HL-60/S4 (cell line): ENCODE results near the gene FAM83F.

Source experiments
- in situ Hi-C: fragments of 300-500 bp; cut with MboI; formaldehyde crosslinking; loops from 2 replicates; pipeline ENCODE4 v1.14.3; 2022; ENCODE audit warnings: low sequenced_read_pairs

The FAM83F gene

GRCh38 chr22:40033586-40034380 lies 39.0 kb downstream of the FAM83F start:
- in situ Hi-C loops = no loop called here

DNA sequence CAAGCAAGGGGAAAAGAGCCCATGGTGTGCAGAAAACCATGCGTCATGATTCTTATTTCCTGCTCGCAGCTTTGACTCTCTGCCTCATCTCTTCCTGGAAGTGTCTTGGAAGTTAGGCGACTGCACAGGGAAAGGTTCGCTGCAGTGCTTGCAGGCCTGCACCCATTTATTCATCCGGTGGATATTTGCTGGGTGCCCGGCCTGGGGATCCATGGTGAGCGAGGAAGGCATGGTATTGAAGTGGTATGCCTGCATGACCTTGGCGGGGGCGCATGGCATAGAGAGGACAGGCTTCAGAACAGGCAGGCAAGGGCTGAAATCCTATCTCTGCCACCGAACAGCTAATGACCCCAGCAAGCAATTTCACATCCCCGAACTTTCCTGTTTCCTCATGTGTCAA lies 40.6 kb downstream of the FAM83F start:
- in situ Hi-C loops = loop anchor here (5.0 kb wide), 1 partner anchor 493 kb away; no protein-coding TSS in a partner anchor

DNA sequence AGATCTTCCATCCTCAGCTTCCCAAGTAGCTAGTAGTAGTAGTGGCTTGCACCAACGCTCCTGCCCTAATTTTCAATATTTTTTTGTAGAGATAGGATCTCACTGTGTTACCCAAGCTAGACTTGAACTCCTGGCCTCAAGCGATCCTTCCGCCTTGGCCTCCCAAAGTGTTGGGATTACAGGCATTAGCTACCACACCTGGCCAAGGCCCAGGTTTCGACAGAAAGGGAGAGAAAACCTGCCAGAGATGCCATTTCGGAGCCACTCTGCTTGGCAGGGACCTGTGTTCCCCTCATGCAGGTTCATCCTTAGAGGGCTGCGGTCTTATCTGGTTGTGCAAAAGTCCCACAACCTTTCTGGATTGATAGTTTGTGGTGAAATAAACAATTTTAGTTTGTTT lies 41.4 kb downstream of the FAM83F start:
- in situ Hi-C loops = loop anchor here (5.0 kb wide), 1 partner anchor 494 kb away; no protein-coding TSS in a partner anchor

- in situ Hi-C loops = loop anchor here (5.0 kb wide), 1 partner anchor 494 kb away; no protein-coding TSS in a partner anchor
Measured at GRCh38 chr22:40036591-40037225, 42.0 kb downstream of the FAM83F start.

DNA sequence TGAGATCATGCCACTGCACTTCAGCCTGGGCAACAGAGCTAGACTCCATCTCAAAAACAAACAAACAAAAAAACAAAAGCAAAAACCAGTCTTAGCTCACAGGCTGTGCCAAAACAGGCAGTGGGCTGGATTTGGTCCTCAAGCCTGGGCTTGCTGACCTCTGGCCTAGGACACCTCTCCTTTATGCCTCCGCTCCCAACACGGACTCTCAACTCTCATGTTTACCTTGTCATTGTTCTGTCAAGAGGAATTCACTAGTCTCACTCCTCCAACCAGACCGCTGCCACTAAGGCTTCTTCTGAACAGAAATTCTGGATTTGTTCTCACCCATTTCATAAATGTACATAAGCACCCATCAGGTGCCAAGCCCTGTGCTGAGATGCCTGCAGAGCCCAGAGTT lies 42.6 kb downstream of the FAM83F start:
- in situ Hi-C loops = loop anchor here (5.0 kb wide), 1 partner anchor 495 kb away; no protein-coding TSS in a partner anchor

DNA sequence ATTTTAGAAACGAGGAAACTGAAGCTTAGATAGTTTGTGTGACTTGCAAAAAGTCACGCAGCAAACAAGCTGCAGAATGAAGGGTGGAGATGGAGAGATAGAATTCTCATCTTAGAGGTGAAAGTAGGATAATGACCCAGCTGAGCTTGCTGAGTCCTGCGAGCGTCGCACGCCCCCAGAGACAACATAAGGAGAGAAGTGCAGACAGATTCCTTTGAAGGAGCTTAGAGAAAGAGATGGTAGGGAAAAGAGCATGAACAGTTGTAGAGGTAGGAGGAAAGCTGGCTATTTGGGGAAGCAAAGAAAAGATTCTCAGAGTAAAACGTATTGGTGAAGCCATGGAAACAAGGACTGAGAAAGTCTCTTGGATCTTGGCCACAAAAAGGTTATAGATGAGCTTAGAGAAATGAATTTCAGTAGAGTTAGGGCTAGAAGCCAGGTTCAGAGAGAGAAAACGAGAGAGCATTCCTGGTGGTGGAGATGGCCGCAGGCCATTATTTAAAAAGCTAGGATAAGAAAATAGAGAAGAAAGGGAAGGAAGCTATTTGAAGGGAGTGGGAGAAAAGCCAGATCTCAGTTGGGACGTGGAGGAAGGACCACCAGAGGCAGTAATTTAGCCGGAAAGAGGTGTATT lies 44.8 kb downstream of the FAM83F start:
- in situ Hi-C loops = loop anchor here (5.0 to 10.0 kb wide), 2 partner anchors 305 to 497 kb away; partner anchors contain the start of gene ADSL

GRCh38 chr22:40040927-40041326 lies 46.2 kb downstream of the FAM83F start:
- in situ Hi-C loops = loop anchor here (10.0 kb wide), 1 partner anchor 304 kb away; the partner anchor contains the start of gene ADSL

DNA sequence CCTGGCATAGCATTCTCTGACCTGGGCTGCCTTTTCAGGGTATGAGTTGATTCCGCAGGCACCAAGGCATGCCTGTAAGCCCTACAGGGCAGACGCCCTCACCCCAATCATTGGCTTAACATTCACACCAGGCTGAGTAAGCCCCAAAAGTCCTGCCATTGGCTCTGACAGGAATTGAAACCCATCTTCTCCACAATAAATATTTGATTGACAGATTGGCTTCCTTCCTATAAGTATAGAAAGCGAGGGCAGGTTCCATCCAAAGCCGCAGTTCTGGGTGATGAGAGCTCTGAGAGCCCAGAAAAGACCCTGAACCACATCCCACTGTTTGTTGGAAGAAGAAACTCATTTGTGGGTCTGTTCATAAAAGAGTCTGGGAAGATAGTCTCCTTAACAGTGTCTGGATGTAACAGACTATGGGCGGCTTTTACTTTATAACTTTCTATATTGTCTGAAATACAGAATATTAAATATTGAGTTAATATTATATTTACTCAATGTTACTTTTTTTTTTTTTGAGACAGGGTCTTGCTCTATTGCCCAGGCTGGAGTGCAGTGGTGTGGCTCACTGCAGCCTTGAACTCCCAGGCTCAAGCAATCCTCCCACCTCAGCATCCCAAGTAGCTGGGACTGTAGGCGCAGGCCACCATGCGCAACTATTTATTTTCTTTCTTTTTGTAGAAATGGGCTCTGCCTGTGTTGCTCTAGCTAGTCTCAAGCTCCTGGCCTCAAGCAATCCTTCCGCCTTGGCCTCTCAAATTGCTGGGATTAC lies 46.8 kb downstream of the FAM83F start:
- in situ Hi-C loops = loop anchor here (10.0 kb wide), 1 partner anchor 303 kb away; the partner anchor contains the start of gene ADSL

DNA sequence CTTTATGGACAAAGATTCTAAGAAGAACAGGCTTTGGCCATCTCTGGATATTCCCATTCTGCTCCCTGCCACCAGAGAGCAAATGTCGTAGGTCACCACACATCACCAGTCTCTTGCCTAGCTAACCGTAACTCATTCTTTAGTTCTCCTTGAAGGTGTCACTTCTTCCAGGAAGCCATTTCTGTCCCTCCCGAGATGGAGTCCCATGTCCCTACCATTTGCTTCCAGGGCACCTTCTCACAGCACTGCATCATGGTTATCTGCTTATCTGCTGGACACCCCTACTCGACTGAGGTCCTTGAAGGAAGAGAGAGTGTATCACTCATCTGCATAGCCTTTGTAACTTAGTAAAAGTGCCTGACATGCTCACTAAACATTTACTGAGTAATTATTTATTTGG lies 47.6 kb downstream of the FAM83F start:
- in situ Hi-C loops = loop anchor here (10.0 kb wide), 1 partner anchor 302 kb away; the partner anchor contains the start of gene ADSL

DNA sequence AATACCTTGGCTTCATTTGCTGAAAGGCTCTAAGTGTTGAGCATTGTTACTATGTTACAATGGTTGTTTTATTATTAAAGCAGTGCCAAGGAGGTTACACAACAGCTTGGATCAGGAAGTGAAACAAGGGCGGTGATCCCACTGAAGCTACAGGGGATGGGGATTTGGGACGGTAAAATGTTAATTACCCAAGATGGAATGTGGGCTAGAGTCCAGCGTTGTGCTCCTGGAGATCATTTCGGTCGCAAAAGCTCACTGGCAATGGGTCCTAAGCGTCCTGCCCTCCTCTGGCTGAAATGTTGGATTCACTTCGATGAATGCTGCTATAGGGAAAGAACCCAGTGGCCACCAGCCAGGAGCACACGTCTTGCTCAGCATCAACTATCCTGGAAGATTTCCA lies 48.3 kb downstream of the FAM83F start:
- in situ Hi-C loops = loop anchor here (10.0 kb wide), 1 partner anchor 302 kb away; the partner anchor contains the start of gene ADSL

- in situ Hi-C loops = loop anchor here (10.0 kb wide), 1 partner anchor 301 kb away; the partner anchor contains the start of gene ADSL
Measured at GRCh38 chr22:40043793-40044101, 49.0 kb downstream of the FAM83F start.

- in situ Hi-C loops = loop anchor here (10.0 kb wide), 1 partner anchor 301 kb away; the partner anchor contains the start of gene ADSL
Measured at GRCh38 chr22:40044102-40044869, 49.5 kb downstream of the FAM83F start.

DNA sequence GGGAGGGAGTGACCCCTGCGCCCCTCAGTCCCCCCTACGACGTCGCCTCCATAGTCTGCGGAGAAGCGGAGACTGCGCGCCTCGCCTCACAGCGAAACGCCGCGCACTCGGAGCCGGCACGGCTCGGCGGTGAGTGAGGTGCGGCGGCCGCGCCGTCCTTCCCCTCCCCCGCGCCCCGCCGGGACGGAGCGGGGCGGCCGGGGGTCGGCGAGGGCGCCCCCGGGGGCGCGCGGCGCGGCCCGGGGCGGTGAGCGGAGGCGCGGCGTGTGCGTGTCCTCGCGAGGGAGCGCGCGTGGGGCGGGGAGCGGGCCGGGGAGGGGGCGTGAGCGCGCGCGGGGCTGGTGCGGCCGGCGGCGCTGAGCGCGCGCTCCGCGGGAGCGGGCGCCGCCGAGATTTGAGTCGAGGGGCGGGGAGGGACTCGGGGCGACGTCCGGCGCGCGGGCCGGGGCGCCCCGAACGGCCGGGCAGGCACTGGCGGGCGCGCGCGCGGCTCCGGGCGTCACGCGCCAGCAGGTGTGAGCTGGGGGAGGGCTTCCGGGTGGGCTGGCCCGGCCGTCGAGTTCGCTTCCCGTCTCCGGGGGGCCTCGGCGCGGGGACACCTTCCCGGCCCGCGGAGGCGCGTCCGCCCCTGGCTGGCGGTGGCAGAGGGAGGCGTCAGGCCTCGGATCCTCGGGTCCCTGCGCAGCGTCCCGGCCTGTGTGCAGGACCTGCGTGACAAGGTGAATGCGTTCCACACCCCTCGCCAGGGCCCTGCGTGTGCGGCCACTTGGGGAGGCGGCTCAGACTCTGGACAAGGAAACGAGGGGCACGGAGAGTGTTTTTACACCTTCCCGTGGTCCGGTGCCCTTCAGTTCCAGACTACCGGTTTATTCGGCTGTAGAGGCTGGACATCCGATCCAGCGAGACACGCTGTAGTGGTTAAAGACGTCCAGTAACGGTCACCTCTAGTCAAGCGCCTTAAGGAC lies 50.4 kb downstream of the FAM83F start:
- in situ Hi-C loops = loop anchor here (10.0 kb wide), 1 partner anchor 300 kb away; the partner anchor contains the start of gene ADSL

GRCh38 chr22:40046126-40046525 lies 51.4 kb downstream of the FAM83F start:
- in situ Hi-C loops = loop anchor here (10.0 kb wide), 1 partner anchor 299 kb away; the partner anchor contains the start of gene ADSL

GRCh38 chr22:40050258-40050657 lies 55.5 kb downstream of the FAM83F start:
- in situ Hi-C loops = no loop called here

GRCh38 chr22:40051322-40051721 lies 56.6 kb downstream of the FAM83F start:
- in situ Hi-C loops = no loop called here

- in situ Hi-C loops = no loop called here
Measured at GRCh38 chr22:40053460-40053859, 58.7 kb downstream of the FAM83F start.

- in situ Hi-C loops = no loop called here
Measured at GRCh38 chr22:40054486-40054885, 59.7 kb downstream of the FAM83F start.
